Stimulated activated CD8-positive, alpha-beta memory T cell treated with anti-CD3 and anti-CD28 coated beads, Interleukin-7, amount 100 ng/mL, for 4 hours (primary cell): Measurements from ENCODE around the gene ADAM10.
"Not testable (repeated sequence)": the region's sequence is repeated elsewhere in the genome, so short reads cannot be mapped to it uniquely, and the experiment has no call there.

Source experiments
- DNase-seq, 2 donors: peaks; one replicate each; pipeline ENCODE4 v3.0.0-alpha.2; 2020; ENCODE audit warnings: low read depth in 2 of 2

Gene ADAM10

GRCh38 chr15:58676766-58677165 lies 72.7 kb downstream of the ADAM10 start:
- DNase-seq: no peak

DNA sequence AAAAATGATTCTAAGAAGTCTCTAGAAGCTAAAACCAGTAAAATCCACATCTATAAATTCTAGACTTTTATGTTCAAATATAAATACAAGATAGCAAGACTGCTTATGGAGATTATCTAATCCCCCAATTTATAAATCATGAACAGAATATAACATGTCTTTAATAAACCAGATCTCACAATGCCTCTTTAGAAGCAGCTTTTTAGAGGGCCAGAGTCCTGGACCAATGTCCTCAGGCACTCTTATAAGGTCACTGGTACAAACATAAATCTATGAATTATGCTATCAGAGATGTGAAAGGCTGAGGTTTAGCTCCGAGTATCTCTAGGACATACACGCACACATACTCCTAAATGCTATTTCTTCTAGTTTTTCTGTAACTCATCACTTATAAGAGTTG lies 78.3 kb downstream of the ADAM10 start:
- no peak for DNase-seq

DNA sequence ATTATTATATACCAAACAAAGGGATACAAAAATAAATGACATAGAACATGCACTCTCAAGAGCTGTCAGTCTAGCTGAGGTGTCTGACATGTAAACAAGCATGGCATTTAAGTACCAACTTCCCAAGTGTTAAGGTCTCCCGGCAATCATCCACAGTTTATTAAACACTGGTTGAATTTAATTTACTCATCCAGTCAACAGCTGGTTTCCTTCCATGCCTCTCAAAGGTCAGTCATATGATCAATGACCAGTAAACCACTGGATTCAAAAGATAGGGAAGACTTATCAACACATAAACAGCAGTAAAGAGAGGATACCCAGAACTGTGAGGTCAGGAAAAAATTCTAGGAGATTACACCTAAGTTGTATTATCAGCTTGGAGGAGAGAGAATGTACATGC lies 80.4 kb downstream of the ADAM10 start:
- no peak for DNase-seq

GRCh38 chr15:58666957-58667356 lies 82.5 kb downstream of the ADAM10 start:
- DNase-seq: no peak

DNA sequence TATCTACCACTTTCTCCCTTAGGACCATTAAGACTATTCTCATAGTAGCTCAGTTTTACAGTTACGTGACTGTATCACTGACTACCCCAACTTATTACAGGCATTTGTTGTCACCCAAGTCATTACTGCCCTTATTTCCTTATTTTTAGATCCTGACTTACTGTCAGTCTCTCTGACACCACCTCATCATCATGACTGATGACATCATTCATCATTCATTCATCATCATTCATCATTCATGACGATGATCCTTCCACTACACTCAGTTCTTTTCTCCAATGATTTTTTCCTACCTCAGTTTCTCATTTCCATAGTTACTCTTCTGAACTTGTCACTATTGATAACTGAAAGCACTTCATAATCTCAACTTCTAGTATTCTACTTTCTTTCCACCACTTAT lies 83.8 kb downstream of the ADAM10 start:
- DNase-seq: no peak

GRCh38 chr15:58650102-58650501 lies 99.4 kb downstream of the ADAM10 start:
- DNase-seq: no peak

GRCh38 chr15:58649175-58649574 lies 100.3 kb downstream of the ADAM10 start:
- DNase-seq: no peak

DNA sequence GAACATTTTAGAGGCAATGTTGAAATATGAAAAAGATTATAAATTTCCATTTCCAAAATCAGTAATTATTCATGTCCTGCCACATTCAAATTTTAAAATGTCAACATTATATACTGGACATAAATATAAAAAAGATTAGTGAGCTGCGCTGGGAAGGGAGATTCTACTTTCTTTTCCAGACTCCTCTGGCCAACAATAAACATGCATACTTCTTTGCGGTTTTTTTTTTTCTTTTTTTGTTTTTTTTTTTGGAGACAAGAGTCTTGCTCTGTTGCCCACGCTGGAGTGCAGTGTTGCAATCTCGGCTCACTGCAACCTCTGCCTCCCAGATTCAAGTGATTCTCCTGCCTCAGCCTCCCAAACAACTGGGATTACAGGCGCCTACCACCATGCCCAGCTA lies 105.5 kb downstream of the ADAM10 start:
- no peak for DNase-seq

DNA sequence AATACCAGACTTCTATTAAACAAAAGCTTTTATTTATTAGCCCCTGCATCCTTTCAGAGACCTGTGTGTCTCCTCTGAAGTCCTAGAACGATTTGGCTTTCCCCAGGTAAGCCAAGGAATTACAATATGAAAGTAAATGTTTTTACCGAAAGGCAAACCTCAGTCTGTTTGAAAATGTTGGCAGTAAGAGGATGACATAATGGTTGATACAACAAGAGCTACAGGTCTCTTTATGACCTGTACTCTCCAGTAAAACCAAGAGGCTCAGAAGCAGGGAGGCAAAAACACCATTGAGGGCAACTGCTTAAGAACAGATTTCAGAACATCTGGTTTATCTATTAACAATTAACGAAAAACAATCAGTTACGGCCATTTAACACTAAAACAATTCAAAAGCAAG lies 107.8 kb downstream of the ADAM10 start:
- DNase-seq: no peak

DNA sequence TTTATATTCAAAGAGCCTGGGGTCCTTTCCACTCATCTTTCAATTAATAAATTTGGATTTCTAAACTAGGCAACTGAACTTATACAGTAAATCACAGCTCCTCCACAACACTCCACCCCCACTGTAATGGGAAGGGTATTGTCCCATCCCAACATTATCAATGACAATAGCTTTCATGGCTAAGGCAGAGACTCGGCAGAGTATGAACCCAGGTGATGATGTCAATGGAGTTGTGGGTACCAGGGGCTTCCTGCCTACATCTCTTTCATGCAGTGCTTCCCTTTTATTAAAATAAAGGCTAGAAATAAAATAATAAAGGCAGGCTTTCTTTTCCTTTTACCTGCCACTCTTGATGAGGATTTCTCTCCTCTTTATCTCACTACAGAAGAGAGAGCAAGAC lies 109.5 kb downstream of the ADAM10 start:
- no peak for DNase-seq

GRCh38 chr15:58639002-58639756 lies 110.3 kb downstream of the ADAM10 start:
- no peak for DNase-seq

DNA sequence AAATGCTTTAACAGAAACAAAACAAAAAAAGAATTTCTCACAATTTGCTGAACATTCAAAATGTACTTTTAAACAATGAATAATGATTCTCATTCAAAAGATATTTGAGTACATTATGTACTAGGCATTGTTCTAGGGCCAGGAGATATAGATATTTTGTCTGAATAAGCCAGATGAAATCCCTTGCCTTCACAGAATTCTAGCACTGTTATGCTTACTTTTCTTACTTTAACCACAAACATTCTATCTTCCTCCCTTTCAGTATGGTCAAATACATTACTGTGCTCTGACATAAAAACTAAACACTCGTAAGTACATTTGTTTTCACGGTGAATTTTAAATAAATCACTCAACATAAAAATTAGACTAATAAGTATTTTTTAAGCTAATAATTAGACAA lies 116.7 kb downstream of the ADAM10 start:
- DNase-seq: no peak

GRCh38 chr15:58631319-58631718 lies 118.2 kb downstream of the ADAM10 start:
- DNase-seq: no peak

DNA sequence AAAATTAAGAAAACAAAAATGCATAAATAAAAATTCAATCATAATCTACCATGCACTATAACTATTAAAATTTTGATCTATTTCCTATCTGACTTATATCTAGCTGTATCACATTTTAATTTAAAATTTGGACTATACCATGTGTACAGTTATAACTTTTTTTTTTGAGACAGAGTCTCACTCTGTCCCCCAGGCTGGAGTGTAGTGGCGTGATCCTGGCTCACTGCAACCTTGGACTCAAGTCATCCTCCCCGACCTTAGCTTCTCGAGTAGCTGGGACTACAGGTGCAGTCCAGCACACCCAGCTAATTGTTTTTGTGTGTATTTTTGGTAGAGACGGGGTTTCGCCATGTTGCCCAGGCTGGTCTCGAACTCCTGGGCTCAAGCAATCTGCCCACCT lies 119.9 kb downstream of the ADAM10 start:
- DNase-seq: no peak

DNA sequence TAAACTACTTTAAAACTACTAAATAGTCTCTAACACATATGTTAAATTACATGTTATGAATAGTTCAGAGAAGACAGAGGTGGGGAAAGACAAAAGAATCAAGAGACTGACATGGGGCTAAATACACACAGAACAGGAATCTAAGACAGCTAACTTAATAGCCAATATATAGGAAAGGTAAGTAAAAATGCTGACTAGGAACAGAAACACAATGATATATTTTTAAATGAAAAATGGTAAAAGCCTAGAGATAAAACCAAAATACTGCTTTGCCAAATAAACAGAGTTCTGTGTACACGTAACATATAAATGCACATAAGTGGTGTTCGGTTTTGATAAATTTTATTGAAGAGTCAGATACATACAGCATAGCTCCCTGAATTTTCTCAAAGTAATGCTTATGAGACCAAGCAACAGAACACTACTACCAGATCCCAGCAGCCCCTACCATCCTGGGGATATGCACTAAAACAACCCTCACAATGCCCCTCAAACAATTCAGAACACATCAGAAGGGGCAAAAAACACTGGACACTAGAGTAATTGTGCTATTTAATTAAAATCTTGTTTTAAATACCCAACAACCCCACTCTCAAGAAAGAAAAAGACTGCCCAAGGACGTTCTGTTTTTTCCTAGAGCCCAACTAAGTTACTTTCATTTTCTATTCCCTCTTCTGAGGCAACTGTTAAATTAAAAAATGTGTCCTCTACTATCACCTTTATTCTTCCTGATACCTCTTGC lies 121.1 kb downstream of the ADAM10 start:
- no peak for DNase-seq

- no peak for DNase-seq
Observed at GRCh38 chr15:58627701-58628100, 121.8 kb downstream of the ADAM10 start.

GRCh38 chr15:58627046-58627445 lies 122.5 kb downstream of the ADAM10 start:
- no peak for DNase-seq

DNA sequence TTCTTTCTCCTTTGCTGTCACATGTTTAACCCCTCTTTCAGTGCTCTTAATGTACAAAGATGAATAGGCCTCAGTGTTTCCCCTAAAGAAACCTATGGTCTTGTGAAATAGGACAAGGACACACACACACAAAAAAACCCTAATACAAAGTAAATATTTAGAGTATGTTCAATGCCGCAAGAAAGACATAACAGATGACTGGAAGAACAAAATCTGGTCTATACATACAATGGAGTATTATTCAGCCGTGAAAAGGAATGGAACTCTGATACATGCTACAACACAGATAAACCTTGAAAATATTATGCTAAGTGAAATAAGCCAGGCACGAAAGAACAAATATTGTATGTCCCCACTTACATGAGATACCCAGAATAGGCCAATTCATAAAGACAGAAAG lies 123.1 kb downstream of the ADAM10 start:
- no peak for DNase-seq

- DNase-seq: no peak
Observed at GRCh38 chr15:58622877-58623276, 126.6 kb downstream of the ADAM10 start.

DNA sequence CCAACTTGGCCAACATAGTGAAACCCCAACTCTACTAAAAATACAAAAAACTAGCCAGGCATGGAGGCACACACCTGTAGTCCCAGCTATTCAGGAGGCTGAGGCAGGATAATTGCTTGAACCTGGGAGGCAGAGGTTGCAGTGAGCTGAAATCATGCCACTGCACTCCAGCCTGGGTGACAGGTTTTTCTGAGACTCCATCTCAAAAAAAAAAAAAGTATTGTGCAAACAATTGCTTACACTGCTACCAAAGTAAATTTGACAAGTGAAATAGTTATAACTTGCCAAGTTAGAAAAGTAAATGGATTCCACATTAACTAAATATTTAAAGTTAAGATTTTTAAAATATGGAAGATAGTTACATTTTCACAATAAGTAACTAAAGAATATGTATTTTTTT lies 129.2 kb downstream of the ADAM10 start:
- DNase-seq: not testable (repeated sequence)

- no peak for DNase-seq
Observed at GRCh38 chr15:58616171-58616570, 133.3 kb downstream of the ADAM10 start.

DNA sequence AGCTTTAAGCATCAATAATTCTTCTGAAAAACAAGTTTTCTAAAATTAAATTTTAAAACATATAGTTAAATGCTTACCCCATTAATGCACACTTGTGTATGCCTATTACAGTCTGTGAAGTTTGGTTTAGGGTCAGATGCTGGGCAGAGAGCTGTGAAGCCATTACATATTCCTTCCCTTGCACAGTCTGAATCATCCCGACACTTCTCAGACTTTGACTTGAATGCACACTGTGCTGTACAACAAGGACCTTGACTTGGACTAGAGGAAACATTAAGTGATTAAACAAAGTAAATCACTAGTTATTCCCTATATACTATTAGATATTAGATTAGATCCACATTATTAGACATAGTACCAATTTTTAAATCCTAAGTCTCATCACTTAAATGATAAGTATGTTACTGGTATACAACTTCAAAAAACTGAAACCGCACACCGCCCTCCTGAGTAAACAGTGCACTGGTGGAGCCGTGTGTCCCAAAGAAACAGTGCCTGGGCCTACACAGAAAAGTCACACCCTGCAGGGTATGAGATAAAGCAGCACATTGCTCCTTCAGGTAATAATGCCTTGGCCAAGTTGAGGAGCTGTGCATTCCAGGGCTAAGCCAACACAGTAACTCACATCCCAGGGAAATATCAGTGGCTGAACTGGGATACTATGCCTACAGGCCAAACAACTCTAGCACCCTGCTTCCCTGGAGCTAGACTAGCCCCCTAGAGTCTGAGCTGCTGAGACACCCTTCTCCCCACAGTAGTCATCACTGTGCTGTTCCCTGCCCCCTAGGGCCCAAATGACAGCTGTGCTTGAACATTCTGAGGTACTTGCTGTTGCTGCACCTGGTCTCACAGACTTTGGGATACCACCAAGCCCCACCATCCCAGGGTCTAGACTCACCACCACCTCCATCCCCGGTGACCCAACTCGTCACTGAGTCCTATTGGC lies 137.5 kb downstream of the ADAM10 start:
- no peak for DNase-seq
